Gastrocnemius medialis (tissue), 4 donors: ENCODE results near the gene SRRM3. TPM values are rescaled to one million over a fixed set of nuclear protein-coding genes. Genes with fewer than 3 reads are reported as not detected.

Source experiments
- ATAC-seq, 2 donors: fragments of 150-250 bp; one replicate each; pipeline ENCODE4 v1.9.1; 2016
- DNase-seq, 2 donors: peaks; one replicate each; pipeline ENCODE4 v3.0.0-alpha.2; 2019
- H3K27ac ChIP-seq, 4 donors: fragments of 200-600 bp; sonication (generic); 1 replicate in 1 of 4; 2 replicates in 3 of 4; pipeline ENCODE4 v1.5.1; 2016 to 2018; ENCODE audit warnings: mild to moderate bottlenecking in 2 of 4, moderate library complexity in 1 of 4
- H3K27me3 ChIP-seq, 3 donors: fragments of 200-600 bp; sonication (generic) in 2 of 3; 1 replicate in 1 of 3; 2 replicates in 2 of 3; pipeline versions ENCODE4 v1.5.1 to v1.6.0; 2016 to 2019; ENCODE audit warnings: mild to moderate bottlenecking in 1 of 3, moderate library complexity in 1 of 3
- H3K36me3 ChIP-seq, 2 donors: fragments of 200-600 bp; sonication (generic) in 1 of 2; one replicate each; pipeline ENCODE4 v1.5.1; 2017 to 2018
- H3K4me1 ChIP-seq, 2 donors: fragments of 200-600 bp; sonication (generic) in 1 of 2; one replicate each; pipeline ENCODE4 v1.5.1; 2016 to 2017; ENCODE audit warnings: mild to moderate bottlenecking in 2 of 2
- H3K4me3 ChIP-seq, 4 donors: fragments of 200-600 bp; sonication (generic) in 3 of 4; 1 replicate in 1 of 4; 2 replicates in 3 of 4; pipeline ENCODE4 v1.5.1; 2016 to 2019; ENCODE audit warnings: mild to moderate bottlenecking in 2 of 4
- H3K9me3 ChIP-seq, 3 donors: fragments of 200-600 bp; sonication (generic) in 2 of 3; 1 replicate in 1 of 3; 2 replicates in 2 of 3; pipeline ENCODE4 v1.5.1; 2016 to 2019
- CTCF ChIP-seq, 5 experiments: fragments of 450-650 bp in 3 of 5; fragments of 200-600 bp in 2 of 5; sonication (generic) in 2 of 5; IDR thresholded peaks in 4 of 5; conservative IDR thresholded peaks in 1 of 5; 1 replicate in 4 of 5; 2 replicates in 1 of 5; pipeline ENCODE4 v1.5.1; 2016 to 2019; ENCODE audit warnings: antibody characterized with exemption in 5 of 5, mild to moderate bottlenecking in 3 of 5, moderate library complexity in 3 of 5
- POLR2A ChIP-seq, 2 donors: fragments of 450-650 bp; IDR thresholded peaks; one replicate each; pipeline ENCODE4 v1.6.1; 2017; ENCODE audit warnings: antibody characterized with exemption in 2 of 2, mild to moderate bottlenecking in 2 of 2, moderate library complexity in 2 of 2
- in situ Hi-C, 4 donors: fragments of 200-750 bp; cut with MboI; loops; one replicate each; pipeline versions ENCODE4 v1.15.0 to v1.8.0; 2017; ENCODE audit warnings: low sequenced_read_pairs in 4 of 4
- intact Hi-C: fragments of 100-400 bp; cut with DNase I; formaldehyde crosslinking; loops from one replicate; pipeline ENCODE4 v1.15.1; 2023; ENCODE audit warnings: low total_unique reads
- total RNA-seq, 4 donors: library from RNA; depleted of rRNA; stranded (reverse); fragments of >200 nt; gene quantifications; one replicate each; pipeline versions ENCODE4 v1.1.0 to v1.2.3, GENCODE V29; 2016

Gene SRRM3
- total RNA-seq, 4 donors from 2014 or later = 0.53 to 1.2 (median 0.84) TPM

GRCh38 chr7:76216381-76217082 lies 14.8 kb downstream of the SRRM3 start:
- Histone ChIP-seq H3K9me3 (no peaks in the 10 kb centered on the region), H3K27ac (no peak overlapping the region), H3K27me3 (peaks cover 9 to 26% (median 15%) of the 10 kb centered on the region in 3 donors), H3K4me1 (no peaks in the 10 kb centered on the region), H3K4me3 (no peak overlapping the region), H3K36me3 (no peaks in the 10 kb centered on the region)
- ATAC-seq = no peak
- DNase-seq = no peak
- in situ Hi-C loops (no loop called here), intact Hi-C loops (no loop called here)
- TF ChIP-seq POLR2A (IDR thresholded peaks at IDR 0.05) (no peak), CTCF (IDR thresholded peaks at IDR 0.05 in 4 of 5, conservative IDR thresholded peaks at IDR 0.05 in 1 of 5) (no peak)

- intact Hi-C loops = no loop called here
- H3K36me3 ChIP-seq = no peaks in the 10 kb centered on the region
- TF ChIP-seq POLR2A (IDR thresholded peaks at IDR 0.05) = no peak
- TF ChIP-seq CTCF (IDR thresholded peaks at IDR 0.05 in 4 of 5, conservative IDR thresholded peaks at IDR 0.05 in 1 of 5) = no peak
- DNase-seq (no peak), ATAC-seq (no peak)
- H3K27ac ChIP-seq = no peak overlapping the region
- H3K4me3 ChIP-seq = no peak overlapping the region
- in situ Hi-C loops = no loop called here
- no peaks in the 10 kb centered on the region for H3K4me1 ChIP-seq
- H3K27me3 ChIP-seq = peaks cover 12 to 29% (median 26%) of the 10 kb centered on the region in 3 donors
- H3K9me3 ChIP-seq = no peaks in the 10 kb centered on the region
Measured at GRCh38 chr7:76217942-76218566, 16.4 kb downstream of the SRRM3 start.

- Histone ChIP-seq H3K36me3 (no peaks in the 10 kb centered on the region), H3K27ac (no peak overlapping the region), H3K27me3 (peaks cover 16 to 43% (median 41%) of the 10 kb centered on the region in 3 donors), H3K4me1 (no peaks in the 10 kb centered on the region), H3K4me3 (no peak overlapping the region), H3K9me3 (no peaks in the 10 kb centered on the region)
- no peak for TF ChIP-seq CTCF (IDR thresholded peaks at IDR 0.05 in 4 of 5, conservative IDR thresholded peaks at IDR 0.05 in 1 of 5)
- in situ Hi-C loops = no loop called here
- intact Hi-C loops = no loop called here
- ATAC-seq (no peak), DNase-seq (no peak)
Measured at GRCh38 chr7:76220185-76221057, 18.7 kb downstream of the SRRM3 start.

GRCh38 chr7:76222333-76222732 lies 20.6 kb downstream of the SRRM3 start:
- Histone ChIP-seq H3K36me3 (no peaks in the 10 kb centered on the region), H3K9me3 (no peaks in the 10 kb centered on the region), H3K4me1 (no peaks in the 10 kb centered on the region), H3K27ac (no peak overlapping the region), H3K27me3 (peaks cover 18 to 56% (median 43%) of the 10 kb centered on the region in 3 donors), H3K4me3 (no peak overlapping the region)
- in situ Hi-C loops = no loop called here
- DNase-seq = no peak
- ATAC-seq = no peak
- intact Hi-C loops = no loop called here
- TF ChIP-seq POLR2A (IDR thresholded peaks at IDR 0.05) (no peak), CTCF (IDR thresholded peaks at IDR 0.05 in 4 of 5, conservative IDR thresholded peaks at IDR 0.05 in 1 of 5) (no peak)
